Measurements from ENCODE around the gene L1TD1.
"Not testable (repeated sequence)": the region's sequence is repeated elsewhere in the genome, so short reads cannot be mapped to it uniquely, and the experiment has no call there.

The L1TD1 gene

DNA sequence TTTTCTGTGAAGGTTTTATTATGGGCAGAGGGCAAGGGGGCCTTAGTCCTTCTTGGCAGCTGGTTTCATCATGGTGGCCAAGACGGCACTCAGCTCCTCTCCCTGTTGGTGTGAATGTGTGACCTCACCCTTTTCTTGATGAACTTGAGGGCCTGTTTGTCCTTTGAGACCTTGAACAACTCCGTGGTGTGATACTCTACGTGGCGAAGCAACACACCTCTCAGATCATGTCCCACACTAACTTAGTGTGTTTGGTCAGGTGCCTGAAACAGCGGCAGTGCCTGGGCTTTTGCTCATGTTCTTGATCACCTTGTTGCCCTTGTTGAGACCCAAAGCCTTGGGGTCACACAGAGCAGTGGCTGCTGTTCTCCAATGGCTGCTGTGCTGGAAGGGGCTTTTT, 13.4 kb downstream of the L1TD1 start:
- DNase-seq, result no peak

DNA sequence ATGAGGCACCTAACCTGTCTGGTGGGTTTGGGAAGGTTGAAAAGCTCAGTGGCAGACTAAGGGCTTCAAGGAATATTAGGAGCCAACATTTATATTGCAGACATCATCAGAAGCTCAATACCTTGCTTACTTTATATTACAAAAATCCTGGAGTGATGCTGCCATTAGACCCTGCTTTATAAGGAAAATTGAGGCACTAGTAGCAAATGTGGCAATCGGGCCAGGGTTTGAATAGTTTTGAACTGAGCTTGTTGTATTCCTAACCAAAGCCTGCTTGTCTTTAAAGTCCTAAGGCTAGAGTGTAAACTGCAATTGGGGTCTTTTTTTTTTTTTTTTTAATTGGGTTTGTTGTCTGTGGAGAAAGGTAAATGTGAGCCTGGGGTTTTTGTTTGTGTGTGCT, 14.3 kb downstream of the L1TD1 start:
- DNase-seq, result no peak

DNA sequence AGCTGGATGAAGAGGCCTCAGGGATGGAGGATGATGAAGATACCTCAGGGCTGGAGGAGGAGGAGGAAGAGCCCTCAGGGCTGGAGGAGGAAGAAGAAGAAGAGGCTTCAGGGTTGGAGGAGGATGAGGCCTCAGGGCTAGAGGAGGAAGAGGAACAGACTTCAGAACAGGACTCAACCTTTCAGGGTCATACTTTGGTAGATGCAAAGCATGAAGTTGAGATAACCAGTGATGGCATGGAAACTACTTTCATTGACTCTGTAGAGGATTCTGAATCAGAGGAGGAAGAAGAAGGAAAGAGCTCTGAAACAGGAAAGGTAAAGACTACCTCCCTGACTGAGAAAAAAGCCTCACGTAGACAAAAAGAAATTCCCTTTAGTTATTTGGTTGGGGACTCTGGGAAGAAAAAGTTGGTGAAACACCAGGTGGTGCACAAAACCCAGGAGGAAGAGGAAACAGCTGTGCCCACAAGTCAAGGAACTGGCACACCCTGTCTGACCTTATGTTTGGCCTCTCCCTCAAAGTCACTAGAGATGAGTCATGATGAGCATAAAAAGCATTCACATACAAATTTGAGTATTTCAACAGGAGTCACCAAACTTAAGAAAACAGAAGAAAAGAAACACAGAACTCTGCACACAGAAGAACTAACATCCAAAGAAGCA, 15.4 kb downstream of the L1TD1 start:
- DNase-seq, result no peak

DNA sequence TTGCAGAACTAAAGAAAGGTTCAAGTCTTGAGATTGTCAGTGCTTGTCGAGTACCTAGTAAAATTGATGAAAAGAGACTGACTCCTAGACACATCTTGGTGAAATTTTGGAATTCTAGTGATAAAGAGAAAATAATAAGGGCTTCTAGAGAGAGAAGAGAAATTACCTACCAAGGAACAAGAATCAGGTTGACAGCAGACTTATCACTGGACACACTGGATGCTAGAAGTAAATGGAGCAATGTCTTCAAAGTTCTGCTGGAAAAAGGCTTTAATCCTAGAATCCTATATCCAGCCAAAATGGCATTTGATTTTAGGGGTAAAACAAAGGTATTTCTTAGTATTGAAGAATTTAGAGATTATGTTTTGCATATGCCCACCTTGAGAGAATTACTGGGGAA, 16.3 kb downstream of the L1TD1 start:
- no peak for DNase-seq

DNA sequence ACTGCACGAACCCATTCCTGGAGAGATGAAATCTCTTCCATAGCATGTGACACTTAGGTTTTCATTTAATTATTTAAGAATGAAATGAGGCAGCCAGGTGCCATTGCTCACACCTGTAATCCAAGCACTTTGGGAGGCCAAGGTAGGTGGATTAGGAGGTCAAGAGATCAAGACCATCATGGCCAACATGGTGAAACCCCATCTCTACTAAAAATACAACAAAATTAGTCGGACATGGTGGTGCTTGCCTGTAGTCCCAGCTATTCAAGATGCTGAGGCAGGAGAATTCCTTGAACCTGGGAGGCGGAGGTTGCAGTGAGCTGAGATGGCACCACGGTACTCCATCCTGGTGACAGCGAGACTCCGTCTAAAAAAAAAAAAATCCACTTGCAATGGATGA, 17.8 kb downstream of the L1TD1 start:
- no peak for DNase-seq

DNA sequence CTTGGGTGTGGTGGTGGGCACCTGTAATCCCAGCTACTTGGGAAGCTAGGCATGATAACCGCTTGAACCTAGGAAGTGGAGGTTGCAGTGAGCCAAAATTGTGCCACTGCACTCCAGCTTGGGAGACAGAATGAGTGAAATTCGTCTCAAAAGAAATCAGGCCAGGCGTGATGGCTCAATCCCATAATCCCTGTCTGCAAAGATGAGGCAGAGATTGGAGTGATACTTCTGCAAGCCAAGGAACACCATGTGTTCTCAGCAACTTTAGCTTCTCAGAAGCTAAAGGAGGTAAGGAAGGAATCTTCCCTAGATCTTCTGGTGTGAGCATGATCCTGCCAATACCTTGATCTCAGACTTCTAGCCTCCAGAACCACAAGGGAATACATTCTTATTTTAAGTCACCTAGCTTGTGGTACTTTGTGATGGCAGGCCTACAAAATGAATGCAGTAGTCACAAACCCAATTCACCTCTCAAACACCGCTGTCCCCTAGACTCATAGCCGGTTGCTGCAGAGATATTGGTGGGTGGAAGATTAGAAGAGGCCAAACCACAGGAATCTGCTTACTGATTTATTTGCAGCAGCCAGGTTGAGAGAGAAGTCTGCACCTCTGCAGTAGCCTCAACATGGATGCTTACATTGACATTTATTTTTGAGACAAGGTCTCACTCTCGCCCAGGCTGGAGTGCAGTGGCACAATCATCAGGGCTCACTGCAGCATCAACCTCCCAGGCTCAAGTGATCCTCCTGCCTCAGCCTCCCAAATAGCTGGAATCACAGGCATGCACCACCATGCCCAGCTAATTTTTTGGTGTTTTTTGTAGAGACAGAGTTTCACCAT, 18.6 kb downstream of the L1TD1 start:
- no peak for DNase-seq

DNA sequence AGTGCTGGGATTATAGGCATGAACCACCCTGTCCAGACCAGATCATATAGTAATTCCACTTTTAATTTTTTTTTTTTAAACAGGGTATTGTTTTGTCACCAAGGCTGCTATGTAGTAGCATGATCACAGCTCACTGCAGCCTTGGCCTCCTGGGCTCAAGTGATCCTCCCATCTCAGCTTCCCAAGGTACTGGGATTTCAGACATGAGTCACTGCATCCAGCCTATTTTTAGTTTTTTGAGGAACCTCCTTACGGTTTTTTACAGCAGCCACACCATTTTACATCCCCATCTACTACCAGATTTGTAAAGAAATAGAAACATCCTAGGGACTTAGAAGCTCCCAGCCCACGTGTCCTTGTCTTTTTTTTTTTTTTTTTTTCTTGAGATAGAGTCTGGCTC, 24.0 kb downstream of the L1TD1 start:
- no peak for DNase-seq

DNA sequence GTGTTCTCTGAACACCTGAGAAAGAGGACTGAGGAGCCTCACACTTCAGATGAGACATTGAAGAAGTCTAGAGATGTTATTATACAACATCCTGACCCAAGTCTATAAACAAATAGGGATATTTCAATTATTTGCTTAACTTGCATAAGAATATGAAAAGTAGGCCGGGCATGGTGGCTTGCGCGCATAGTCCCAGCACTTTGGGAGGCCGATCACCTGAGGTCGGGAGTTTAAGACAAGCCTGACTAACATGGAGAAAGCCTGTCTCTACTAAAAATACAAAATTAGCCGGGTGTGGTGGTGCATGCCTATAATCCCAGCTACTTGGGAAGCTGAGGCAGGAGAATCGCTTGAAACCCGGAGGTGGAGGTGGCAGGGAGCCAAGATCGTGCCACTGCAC, 25.8 kb downstream of the L1TD1 start:
- not testable (repeated sequence) for DNase-seq

DNA sequence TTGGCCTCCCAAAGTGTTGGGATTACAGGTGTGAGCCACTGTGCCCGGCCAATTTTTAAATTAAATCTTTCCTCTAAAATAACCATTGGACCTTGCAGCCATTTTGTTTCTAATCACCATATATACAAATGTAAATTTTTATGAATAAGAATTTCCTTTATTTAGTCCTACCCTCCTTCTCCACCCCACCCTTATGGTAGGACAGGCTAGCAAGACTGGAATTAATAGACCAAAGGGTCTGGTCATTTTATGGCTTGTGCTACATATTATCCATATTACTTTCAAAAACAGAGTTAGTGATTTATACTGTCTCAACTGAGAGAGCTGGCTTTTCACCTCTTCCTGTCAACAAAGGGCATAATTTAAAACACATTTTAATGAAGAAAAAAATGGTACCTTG, 26.5 kb downstream of the L1TD1 start:
- DNase-seq, result no peak

DNA sequence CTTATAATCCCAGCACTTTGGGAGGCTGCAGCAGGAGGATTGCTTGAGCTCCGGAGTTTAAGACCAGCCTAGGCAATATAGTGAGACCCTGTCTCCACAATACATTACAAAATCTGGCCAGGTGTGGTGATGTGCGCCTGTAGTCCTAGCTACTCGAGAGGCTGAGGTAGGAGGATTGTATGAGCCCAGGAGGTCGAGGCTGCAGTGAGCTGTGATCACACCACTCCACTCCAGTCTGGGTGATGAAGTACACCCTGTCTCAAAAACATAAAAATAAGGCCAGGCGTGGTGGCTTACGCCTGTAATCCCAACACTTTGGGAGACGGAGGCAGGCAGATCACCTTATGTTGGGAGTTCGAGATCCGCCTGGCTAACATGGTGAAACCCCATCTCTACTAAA, 27.7 kb downstream of the L1TD1 start:
- no peak for DNase-seq

DNA sequence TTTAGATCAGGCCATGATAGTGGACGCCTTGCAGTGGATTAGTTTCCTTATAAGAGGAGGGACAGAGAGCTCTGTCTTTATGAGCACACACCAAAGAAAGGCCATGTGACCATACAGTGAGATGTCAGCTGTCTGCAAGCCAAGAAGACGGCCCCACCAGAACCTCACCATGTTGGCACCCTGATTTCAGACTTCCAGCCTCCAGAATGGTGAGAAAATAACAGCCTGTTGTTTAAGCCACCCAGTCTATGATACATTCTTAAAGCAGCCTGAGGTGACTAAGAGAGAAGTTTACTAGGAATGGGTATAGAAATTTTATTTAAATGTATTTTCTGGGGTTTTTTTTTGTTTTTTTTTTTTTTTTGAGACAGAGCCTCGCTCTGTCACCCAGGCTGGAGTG, 29.5 kb downstream of the L1TD1 start:
- DNase-seq, result no peak

DNA sequence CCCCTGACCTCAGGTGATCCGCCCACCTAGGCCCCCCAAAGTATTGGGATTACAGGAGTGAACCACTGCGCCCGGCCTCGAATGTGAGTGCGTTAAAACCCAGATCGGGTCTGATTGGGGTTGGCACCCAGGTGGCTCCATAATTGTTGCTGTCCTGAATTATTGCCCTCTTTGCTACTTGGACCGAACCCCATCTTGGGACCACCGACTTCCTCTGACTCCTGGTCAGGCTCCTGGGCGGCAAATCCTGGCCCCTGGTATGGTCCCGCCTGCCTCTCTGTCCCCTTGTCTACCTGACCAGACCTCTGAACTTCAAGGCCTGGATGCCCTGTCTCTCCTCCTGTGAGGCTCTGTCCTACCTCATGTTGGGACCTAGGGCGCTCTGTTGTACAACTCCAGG, 32.8 kb downstream of the L1TD1 start:
- DNase-seq, result no peak

DNA sequence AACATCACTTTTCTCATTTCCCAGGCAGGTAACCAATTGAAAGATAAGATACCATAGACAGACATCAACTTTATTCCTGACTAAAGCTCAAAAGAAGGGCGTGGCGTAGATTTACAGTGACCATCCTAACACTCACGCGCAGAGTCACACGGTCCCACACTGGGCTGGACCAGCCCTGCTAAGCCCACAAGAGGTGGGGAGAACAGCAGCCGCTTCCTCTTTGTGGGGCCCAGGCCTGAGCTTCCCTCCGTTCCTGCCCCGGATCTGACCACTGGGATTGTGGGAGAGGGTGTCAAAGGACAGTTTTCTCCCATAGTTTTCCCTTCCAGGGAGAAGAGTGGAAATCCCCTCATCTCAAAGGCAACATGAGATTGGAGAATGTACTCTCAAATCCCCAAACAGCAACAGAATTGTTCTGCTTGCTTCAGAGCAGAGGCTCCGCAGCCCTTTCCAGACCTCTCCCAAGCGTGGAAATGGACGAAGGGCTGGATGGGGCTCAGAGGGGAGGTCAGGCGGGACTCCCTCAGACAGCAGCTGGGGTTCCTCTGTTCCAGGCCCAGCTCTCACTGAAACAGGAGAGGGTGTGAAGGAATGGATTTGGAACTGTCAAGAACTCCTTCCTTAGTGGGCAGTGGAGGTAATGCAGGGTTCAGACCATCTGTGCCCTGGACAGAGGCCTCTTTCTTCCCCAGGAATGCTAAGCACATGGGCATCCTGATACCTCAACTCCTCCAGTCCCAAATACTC, 33.7 kb downstream of the L1TD1 start:
- DNase-seq, result no peak

DNA sequence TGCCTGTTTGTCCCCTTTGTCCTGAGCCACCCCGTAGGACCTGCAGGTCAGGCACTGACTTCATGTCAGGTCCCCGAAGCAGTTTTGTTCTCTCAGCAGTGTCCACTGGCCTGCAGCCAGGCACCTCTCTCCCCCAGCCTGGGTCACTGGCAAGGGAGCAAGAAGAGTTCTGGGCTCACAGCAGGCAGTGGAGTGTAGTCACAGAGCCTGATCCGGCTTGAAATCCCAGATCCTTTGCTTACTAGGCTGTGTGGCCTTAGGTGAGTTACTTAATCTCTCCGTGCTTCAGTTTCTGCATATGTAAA, 34.2 kb downstream of the L1TD1 start:
- no peak for DNase-seq

DNA sequence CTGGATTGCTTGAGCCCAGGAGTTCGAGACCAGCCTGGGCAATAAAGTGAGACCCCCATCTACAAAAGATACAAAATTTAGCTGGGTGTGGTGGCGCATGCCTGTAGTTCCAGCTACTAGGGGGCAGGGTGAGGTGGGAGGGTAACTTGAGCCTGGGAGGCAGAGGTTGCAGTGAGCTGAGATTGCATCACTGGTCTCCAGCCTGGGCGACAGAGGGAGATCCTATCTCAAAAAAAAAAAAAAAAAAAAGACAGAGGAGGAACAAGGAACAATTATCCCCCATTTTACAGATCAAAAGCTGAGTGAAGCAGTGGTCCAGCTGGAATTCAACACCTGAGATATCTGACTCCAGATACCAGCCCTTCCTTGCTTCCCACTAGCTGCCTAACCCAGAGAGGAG, 34.8 kb downstream of the L1TD1 start:
- DNase-seq, result no peak

DNA sequence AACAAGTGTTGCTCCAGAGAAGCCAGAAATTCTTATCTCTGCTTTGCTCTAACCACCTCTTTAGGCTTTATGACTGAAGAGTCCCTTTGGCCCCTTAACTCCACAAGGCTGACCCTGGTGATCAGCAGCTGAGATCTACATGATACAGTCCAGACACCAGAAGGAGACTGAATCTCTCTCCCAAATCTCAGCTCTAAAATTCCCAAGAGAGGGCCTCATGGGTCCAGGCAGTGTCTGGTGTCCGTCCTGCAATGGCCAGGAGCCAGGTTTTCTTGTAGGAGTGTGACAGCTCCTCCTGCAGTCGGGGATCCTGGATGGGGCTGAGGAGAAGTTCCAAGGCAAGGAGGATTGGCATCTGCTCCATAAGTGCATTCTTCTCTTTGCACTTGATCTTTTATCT, 35.3 kb downstream of the L1TD1 start:
- no peak for DNase-seq

DNA sequence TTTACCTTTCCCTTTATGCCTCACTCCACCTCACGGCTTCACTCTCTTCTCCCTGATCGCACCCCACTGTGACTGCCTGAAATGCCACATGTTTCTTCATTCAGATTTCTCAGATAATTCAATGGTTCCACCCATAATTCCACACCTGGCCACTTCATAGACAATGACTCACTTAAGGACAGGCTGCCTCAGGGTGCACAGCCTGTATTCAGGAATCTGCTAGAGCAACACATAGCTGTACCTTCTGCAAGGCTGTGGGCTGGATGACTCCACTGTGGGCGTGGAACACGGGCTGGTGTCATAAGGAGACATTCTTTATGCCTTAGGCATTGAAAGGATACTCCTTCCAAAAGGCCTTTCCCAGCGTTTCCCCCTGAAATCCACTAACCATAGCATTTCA, 36.1 kb downstream of the L1TD1 start:
- DNase-seq, result no peak

DNA sequence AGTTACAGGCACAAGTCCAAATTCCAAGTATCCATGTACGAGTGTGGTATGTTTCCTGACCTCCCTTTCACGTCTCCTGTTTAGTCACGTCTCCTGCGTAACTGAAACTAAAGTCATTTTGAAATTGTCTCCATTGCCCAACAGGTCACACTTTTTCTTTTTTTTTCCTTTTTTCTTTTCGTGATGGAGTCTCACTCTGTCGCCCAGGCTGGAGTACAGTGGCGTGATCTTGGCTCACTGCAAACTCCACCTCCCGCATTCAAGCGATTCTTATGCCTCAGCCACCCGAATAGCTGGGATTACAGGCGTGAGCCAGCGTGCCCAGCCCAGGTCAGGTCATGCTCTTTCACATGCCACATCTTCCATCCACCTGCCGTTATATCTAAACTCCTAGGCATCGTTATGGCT, 38.2 kb downstream of the L1TD1 start:
- no peak for DNase-seq

DNA sequence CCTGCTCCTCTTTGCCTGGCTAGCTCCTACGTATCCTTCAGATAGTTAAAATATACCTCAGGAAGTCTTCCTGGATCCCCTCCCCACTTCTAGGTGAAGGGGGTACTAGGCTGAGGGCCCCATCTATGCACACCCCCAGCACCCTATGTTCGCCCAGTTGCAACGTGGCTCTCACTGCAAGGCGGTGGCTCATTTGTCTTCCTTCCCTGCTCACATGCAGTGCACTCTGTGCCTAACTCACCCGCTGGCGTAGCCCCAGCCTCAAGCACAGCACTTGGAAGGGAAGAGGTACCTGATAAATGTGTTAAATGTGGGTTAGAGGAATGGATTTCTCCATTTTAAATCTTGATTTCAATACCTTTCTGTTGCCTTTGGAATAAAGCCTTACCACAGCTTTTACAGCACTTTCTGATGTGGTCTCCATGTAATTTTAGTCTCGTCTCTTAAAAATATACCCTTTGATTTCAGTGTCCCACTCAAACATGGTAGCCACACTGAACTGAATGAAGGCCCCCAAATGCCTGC, 39.3 kb downstream of the L1TD1 start:
- no peak for DNase-seq

DNA sequence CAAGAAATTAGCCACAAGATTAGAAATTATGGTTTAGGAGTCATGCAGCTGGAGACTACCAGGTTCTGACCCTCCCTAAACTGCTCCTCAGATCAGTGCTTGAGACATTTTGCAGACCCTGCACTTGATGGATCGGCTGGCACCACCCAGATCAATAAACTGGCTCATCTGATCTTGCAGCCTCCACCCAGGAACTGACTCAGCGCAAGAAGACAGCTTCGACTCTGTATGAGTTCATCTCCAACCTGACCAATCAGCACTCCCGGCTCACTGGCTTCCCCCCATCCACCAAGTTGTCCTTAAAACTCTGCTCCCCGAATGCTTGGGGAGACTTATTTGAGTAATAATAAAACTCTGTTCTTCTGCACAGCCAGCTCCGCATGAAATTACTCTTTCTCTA, 40.0 kb downstream of the L1TD1 start:
- no peak for DNase-seq

DNA sequence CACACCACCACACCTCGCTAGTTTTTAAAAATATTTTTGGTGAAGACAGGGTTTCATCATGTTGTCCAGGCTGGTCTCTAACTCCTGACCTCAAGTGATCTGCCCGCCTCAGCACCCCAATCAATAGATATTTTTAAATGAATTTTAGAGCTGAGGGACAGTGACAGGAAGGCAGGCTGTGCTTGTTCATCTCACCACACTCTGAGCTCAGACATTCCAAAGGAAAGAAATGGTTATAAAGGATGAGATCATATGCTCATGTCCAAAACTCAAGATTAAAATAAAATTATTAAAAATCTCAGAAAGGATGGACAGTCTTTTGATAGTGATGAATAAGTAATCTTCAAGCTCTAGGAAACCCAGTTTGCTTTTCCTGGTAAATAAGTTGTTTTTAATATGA, 40.9 kb downstream of the L1TD1 start:
- DNase-seq, result no peak

DNA sequence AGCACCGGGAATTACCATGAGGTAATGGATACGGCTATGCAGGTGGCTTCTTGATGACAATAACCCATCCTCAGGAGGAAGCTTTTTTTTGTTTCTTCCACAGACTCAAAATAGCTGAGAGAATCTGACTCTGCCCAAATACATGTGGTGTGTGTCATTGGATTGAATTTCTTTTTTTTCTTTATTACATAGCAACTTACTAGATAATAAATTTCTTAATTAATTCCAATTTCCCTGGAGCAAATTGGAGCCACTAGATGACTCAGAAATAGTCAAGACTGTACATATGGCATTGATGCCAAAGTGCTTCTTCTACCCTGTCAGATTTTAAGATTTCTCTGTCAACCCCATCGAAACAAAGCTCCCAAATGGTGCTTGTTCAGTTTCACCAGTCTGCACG, 42.7 kb downstream of the L1TD1 start:
- DNase-seq, result no peak

DNA sequence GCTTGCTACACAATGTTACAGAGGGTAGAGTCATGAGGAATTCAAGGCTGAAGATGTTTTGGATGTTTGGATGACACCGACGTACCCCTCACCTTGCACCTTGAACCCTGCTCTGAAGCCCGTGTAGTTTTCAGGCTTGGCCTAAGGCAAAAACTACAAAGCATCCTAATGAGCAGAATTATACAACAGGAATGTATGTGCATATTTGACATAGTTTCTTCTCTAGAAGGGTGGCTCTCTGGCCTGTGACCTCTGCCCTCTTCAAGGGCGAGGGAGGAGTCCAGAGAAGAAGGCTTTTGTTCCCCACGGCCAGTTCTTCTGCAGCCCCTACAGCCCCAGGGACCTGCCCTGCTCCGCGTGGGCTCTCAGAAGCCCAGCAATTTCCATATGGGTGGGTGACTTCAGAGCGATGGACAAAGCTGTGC, 43.3 kb downstream of the L1TD1 start:
- no peak for DNase-seq

DNA sequence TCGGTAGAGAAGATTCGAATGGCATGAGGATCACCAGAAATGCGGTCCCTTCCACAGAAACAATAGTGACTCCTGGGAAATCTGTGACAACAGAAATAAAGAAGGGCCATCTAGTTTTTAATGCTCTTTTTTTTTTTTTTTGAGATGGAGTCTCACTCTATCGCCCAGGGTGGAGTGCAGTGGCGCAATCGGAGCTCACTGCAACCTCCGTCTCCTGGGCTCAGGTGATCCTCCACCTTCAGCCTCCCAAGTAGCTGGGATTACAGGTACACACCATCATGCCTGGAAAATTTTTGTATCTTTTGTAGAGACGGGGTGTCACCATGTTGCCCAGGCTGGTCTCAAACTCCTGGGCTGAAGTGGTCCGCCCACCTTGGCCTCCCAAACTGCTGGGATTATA, 43.9 kb downstream of the L1TD1 start:
- DNase-seq, result no peak

Measured in stimulated activated CD8-positive, alpha-beta memory T cell treated with anti-CD3 and anti-CD28 coated beads, Interleukin-4, amount 100 ng/mL, for 48 hours (primary cell).